ENCODE results near the gene VWC2. TPM values are rescaled to one million over a fixed set of nuclear protein-coding genes. Genes with fewer than 3 reads are reported as not detected.
A peak's percentile ranks its signal among the peaks of the same experiment; 100 is the strongest.

VWC2 gene
- total RNA-seq (2021; ENCODE audit: unreplicated experiment) (not detected), Bru-seq, nascent RNA (not detected), BruChase-seq, experiment 1, labeled RNA remaining after a 2-hour chase (not detected), BruChase-seq, experiment 2, labeled RNA remaining after a 6-hour chase (percentile 0 among the genes with signal in this experiment)
- polyA plus RNA-seq (2012; ENCODE audit: insufficient read length) = not detected
- long read RNA-seq = 0 reads

DNA sequence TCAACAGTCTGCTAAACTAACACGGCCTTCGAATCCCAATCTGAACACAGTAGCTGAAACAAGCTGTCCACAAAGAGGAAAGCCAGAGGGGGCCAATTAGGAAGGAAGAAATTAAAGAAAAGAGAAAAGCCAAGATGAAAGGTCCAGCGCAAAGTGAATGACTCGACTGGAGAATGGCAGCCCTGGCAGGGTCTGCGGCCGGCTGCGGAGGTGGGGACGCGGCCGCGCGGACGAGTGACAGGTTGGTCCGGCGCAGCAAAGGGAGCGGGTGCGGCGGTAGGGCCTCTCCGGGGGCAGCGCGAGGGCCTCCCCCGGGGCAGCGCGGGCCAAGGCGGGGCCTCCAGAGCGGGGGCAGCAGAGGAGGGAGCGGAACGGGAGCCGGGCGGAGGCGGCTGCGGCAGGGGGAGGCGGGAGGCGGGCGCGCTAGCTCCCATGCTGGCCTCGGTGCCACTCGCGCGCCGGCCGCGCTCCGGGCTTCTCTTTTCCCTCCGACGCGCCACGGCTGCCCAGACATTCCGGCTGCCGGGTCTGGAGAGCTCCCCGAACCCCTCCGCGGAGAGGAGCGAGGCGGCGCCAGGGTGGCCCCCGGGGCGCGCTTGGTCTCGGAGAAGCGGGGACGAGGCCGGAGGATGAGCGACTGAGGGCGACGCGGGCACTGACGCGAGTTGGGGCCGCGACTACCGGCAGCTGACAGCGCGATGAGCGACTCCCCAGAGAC, at the start of gene VWC2:
VWC2 (plus strand) TSS at position 421 of the 718 bp plus-strand sequence. CDS start 1,798 bp downstream, outside the sequence.
- H3K36me3 ChIP-seq (ENCODE audit: control insufficient read depth, insufficient read depth, low read length) = no peaks in the 10 kb centered on the region
- intact Hi-C loops (cut with micrococcal nuclease; ENCODE audit: unreplicated experiment) (no loop called here), in situ Hi-C loops (cut with HindIII; ENCODE audit: low pct_unique_long_range_greater_than_20kb, low sequenced_read_pairs) (no loop called here)
- H3K4me3 ChIP-seq (ENCODE audit: low read depth in 2 of 2, low read length in 2 of 2) = no peak within 1 kb of the TSS
- CTCF ChIA-PET = no interaction called here
- no TSS peak for BruUV-seq (replicated peaks)
- TF ChIP-seq, protein P1, sequence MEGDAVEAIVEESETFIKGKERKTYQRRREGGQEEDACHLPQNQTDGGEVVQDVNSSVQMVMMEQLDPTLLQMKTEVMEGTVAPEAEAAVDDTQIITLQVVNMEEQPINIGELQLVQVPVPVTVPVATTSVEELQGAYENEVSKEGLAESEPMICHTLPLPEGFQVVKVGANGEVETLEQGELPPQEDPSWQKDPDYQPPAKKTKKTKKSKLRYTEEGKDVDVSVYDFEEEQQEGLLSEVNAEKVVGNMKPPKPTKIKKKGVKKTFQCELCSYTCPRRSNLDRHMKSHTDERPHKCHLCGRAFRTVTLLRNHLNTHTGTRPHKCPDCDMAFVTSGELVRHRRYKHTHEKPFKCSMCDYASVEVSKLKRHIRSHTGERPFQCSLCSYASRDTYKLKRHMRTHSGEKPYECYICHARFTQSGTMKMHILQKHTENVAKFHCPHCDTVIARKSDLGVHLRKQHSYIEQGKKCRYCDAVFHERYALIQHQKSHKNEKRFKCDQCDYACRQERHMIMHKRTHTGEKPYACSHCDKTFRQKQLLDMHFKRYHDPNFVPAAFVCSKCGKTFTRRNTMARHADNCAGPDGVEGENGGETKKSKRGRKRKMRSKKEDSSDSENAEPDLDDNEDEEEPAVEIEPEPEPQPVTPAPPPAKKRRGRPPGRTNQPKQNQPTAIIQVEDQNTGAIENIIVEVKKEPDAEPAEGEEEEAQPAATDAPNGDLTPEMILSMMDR (IDR thresholded peaks at IDR 0.05) = no peak
- TF ChIP-seq, protein P2, sequence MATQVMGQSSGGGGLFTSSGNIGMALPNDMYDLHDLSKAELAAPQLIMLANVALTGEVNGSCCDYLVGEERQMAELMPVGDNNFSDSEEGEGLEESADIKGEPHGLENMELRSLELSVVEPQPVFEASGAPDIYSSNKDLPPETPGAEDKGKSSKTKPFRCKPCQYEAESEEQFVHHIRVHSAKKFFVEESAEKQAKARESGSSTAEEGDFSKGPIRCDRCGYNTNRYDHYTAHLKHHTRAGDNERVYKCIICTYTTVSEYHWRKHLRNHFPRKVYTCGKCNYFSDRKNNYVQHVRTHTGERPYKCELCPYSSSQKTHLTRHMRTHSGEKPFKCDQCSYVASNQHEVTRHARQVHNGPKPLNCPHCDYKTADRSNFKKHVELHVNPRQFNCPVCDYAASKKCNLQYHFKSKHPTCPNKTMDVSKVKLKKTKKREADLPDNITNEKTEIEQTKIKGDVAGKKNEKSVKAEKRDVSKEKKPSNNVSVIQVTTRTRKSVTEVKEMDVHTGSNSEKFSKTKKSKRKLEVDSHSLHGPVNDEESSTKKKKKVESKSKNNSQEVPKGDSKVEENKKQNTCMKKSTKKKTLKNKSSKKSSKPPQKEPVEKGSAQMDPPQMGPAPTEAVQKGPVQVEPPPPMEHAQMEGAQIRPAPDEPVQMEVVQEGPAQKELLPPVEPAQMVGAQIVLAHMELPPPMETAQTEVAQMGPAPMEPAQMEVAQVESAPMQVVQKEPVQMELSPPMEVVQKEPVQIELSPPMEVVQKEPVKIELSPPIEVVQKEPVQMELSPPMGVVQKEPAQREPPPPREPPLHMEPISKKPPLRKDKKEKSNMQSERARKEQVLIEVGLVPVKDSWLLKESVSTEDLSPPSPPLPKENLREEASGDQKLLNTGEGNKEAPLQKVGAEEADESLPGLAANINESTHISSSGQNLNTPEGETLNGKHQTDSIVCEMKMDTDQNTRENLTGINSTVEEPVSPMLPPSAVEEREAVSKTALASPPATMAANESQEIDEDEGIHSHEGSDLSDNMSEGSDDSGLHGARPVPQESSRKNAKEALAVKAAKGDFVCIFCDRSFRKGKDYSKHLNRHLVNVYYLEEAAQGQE (IDR thresholded peaks at IDR 0.05; ENCODE audit: insufficient read depth in 1 of 2, low read depth in 2 of 2, low read length in 1 of 2) = no peak
- no peak for TF ChIP-seq POLR2AphosphoS5 (IDR thresholded peaks at IDR 0.05; ENCODE audit: low read depth, low read length)
- no peak for TF ChIP-seq SIN3A (IDR thresholded peaks at IDR 0.05; ENCODE audit: borderline replicate concordance, insufficient read depth, low read depth, low read length)
- no peak for TF ChIP-seq TCF7L2 (IDR thresholded peaks at IDR 0.05; ENCODE audit: low read depth, low read length)
- POLR2A ChIA-PET = no interaction called here
- ATAC-seq = no peak
- no peaks in the 10 kb centered on the region for H3K4me1 ChIP-seq (ENCODE audit: control insufficient read depth, insufficient read depth, low read length)
- no peak for DNase-seq (ENCODE audit: low read depth, low spot score)
- H3K9me3 ChIP-seq (ENCODE audit: control insufficient read depth, insufficient read depth, low read depth, low read length) = no peaks in the 10 kb centered on the region
- H3K27me3 ChIP-seq (ENCODE audit: control insufficient read depth, insufficient read depth, low read length) = no peaks in the 10 kb centered on the region
- no peak within 1 kb of the TSS for H3K27ac ChIP-seq (ENCODE audit: low read length)

DNA sequence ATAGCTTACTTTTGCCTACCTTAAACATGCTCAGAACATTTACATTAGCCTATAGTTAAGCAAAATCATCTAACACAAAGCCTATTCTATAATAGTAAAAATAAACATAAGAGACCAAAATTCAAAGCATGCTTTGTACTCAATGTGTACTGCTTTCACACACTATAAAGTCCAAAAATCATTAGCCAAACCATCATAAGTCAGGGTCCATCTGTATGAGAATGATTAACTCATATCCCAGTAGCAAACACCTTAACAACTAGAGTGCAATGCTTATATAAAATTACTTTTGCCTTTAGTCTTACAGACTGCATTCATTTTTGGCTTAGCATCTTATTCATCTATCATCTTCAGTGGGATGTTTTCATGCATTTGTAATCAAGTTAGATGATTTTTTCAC, 49.4 kb upstream of the VWC2 start:
- Histone ChIP-seq H3K4me3 (ENCODE audit: low read depth in 2 of 2, low read length in 2 of 2) (no peak overlapping the region), H3K36me3 (ENCODE audit: control insufficient read depth, insufficient read depth, low read length) (no peaks in the 10 kb centered on the region), H3K4me1 (ENCODE audit: control insufficient read depth, insufficient read depth, low read length) (no peaks in the 10 kb centered on the region), H3K9me3 (ENCODE audit: control insufficient read depth, insufficient read depth, low read depth, low read length) (no peaks in the 10 kb centered on the region), H3K27ac (ENCODE audit: low read length) (no peak overlapping the region), H3K27me3 (ENCODE audit: control insufficient read depth, insufficient read depth, low read length) (no peaks in the 10 kb centered on the region)
- intact Hi-C loops (cut with micrococcal nuclease; ENCODE audit: unreplicated experiment) (no loop called here), in situ Hi-C loops (cut with HindIII; ENCODE audit: low pct_unique_long_range_greater_than_20kb, low sequenced_read_pairs) (no loop called here)
- CTCF ChIA-PET = no interaction called here
- DNase-seq (ENCODE audit: low read depth, low spot score) (no peak), ATAC-seq (no peak)
- TF ChIP-seq, protein P2 (IDR thresholded peaks at IDR 0.05; ENCODE audit: insufficient read depth in 1 of 2, low read depth in 2 of 2, low read length in 1 of 2) = no peak
- TF ChIP-seq, protein P1 (IDR thresholded peaks at IDR 0.05) = no peak
- no peak for TF ChIP-seq TCF7L2 (IDR thresholded peaks at IDR 0.05; ENCODE audit: low read depth, low read length)
- no peak for TF ChIP-seq POLR2AphosphoS5 (IDR thresholded peaks at IDR 0.05; ENCODE audit: low read depth, low read length)
- no peak for TF ChIP-seq SIN3A (IDR thresholded peaks at IDR 0.05; ENCODE audit: borderline replicate concordance, insufficient read depth, low read depth, low read length)
- no TSS peak for BruUV-seq (replicated peaks)
- POLR2A ChIA-PET = no interaction called here
